GM13977 (cell line): ENCODE data around the gene CAV3.

ENCODE experiments used
- DNase-seq: peaks from one replicate; pipeline ENCODE4 v3.0.0; 2012; ENCODE audit warnings: low spot score
- CTCF ChIP-seq: IDR thresholded peaks from 2 replicates; pipeline ENCODE4 v1.5.1; 2012; ENCODE audit warnings: mild to moderate bottlenecking, control low read depth; ENCODE audit not compliant: insufficient read depth; ENCODE audit errors: extremely low read depth, missing control alignments
- in situ Hi-C: fragments of 300-500 bp; cut with MboI; formaldehyde crosslinking; loops from one replicate; pipeline ENCODE4 v1.12.0; 2022; ENCODE audit warnings: low sequenced_read_pairs, low pct_unique_long_range_greater_than_20kb, mixed read lengths, inconsistent platforms; ENCODE audit not compliant: unreplicated experiment

The CAV3 gene

GRCh38 chr3:8741581-8742261 lies 8.1 kb downstream of the CAV3 start:
- DNase-seq: no peak
- TF ChIP-seq CTCF: no peak
- in situ Hi-C loops: no loop called here

DNA sequence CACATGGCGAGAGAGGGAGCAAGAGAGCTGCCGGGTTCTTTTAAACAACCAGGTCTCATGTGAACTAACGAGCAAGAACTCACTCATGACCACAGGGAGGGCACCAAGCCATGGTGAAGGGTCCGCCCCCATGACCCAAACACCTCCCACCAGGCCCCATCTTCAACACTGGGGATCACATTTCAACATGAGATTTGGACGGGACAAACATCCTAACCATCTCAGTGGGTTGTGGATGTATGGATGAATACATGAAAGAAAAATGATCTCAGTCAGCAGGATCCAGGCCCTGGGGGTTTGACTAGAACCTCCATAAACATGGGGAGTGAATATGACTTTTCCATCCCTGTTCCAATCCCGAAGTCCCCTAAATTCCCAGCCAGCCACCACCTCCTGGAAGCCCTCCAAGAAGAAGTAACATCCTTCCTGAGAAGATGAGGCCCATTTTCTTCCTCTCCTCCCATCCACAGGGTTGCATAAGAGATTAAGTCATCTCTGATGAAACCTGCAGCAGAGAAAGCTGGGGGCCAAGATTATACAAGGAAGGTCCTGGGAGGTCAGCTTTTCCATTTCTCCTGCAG lies 9.5 kb downstream of the CAV3 start:
- in situ Hi-C loops: no loop called here
- TF ChIP-seq CTCF: no peak
- DNase-seq: no peak

DNA sequence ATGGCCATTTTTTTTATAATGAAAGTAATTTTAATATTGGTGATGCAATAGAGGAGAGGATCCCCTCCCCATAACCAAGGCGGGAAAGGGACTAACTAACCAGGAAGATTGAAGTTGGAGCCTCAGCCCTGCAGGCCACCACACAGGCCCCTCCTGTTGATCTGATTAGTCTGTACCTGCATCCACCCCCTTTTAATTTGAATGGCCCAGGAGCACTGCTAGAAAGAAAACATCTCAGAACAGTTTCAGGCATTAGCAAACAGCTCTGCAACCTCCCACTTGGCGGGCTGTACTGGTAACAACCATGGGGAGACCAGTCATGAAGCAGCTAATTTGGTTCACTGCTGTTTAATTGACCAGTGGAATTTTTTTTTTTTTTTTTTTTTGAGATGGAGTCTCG lies 10.3 kb downstream of the CAV3 start:
- in situ Hi-C loops: no loop called here
- TF ChIP-seq CTCF: no peak

DNA sequence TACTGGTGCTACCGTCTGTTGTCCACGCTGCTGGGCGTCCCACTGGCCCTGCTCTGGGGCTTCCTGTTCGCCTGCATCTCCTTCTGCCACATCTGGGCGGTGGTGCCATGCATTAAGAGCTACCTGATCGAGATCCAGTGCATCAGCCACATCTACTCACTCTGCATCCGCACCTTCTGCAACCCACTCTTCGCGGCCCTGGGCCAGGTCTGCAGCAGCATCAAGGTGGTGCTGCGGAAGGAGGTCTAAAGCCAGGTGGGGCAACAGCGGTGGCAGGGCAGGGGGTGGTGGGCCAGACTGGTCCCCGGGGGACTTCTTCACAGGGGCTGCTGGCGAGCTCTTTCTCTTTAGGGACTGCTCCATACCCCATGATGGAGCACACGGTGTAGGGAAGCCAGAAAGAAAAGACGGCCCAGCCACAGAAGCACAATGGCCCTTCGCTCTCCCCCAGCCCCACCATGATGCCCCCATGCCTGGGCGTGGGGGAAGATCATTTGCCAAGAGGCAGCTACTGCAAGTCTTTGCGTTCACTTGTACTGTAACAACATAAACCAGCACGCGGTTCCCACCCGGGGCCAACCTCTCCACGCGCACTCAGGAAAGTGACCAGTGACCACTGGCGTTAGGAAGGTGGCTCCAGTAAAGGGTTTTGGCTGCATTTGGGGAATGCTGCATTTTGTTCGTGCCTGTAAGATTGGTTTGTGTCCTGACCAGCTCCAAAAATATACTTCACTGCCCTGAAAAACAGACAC lies 12.2 kb downstream of the CAV3 start:
- TF ChIP-seq CTCF: no peak
- in situ Hi-C loops: no loop called here
- DNase-seq: no peak

More for the DNA sequence above, 10.3 kb downstream of the CAV3 start:
- DNase-seq: no peak

DNA sequence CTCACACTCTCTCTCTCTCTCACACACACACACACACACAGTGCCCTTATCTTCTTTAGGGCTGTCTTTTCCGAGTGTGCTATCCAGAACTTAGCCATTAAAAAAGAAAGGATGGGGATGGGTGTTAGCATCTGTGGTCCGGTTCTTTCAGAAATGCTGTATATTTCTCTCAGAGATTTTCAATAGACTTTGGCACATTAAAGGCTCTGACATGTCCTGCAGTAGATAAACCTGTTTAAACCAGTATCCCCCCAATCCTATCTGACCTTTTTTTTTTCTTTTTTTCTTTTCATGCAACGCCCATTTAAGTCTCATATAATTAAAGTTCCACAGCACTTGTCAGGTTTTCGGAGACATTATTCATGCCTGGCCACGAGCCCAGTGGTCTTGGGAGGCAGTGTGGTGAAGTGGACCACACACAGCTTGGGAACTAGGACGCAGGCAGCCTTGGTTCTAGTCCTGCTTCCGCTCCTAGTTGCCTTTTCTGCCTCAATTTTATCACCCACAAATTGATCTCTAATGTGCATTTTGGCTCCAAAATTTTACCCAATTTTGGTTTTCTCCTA lies 13.3 kb downstream of the CAV3 start:
- no peak for DNase-seq
- in situ Hi-C loops: no loop called here
- TF ChIP-seq CTCF: no peak

GRCh38 chr3:8749316-8749715 lies 15.7 kb downstream of the CAV3 start:
- no peak for TF ChIP-seq CTCF
- in situ Hi-C loops: no loop called here
- DNase-seq: no peak
